Suppressor macrophage treated with lipopolysaccharide for 1 hour (primary cell): Measurements from ENCODE around the gene OCIAD1.
"Not testable (repeated sequence)": the region's sequence is repeated elsewhere in the genome, so short reads cannot be mapped to it uniquely, and the experiment has no call there.

Experiments
- DNase-seq, 3 donors: peaks; one replicate each; pipeline ENCODE4 v3.0.0-alpha.2; 2020 to 2022

Gene OCIAD1, protein sequence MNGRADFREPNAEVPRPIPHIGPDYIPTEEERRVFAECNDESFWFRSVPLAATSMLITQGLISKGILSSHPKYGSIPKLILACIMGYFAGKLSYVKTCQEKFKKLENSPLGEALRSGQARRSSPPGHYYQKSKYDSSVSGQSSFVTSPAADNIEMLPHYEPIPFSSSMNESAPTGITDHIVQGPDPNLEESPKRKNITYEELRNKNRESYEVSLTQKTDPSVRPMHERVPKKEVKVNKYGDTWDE

DNA sequence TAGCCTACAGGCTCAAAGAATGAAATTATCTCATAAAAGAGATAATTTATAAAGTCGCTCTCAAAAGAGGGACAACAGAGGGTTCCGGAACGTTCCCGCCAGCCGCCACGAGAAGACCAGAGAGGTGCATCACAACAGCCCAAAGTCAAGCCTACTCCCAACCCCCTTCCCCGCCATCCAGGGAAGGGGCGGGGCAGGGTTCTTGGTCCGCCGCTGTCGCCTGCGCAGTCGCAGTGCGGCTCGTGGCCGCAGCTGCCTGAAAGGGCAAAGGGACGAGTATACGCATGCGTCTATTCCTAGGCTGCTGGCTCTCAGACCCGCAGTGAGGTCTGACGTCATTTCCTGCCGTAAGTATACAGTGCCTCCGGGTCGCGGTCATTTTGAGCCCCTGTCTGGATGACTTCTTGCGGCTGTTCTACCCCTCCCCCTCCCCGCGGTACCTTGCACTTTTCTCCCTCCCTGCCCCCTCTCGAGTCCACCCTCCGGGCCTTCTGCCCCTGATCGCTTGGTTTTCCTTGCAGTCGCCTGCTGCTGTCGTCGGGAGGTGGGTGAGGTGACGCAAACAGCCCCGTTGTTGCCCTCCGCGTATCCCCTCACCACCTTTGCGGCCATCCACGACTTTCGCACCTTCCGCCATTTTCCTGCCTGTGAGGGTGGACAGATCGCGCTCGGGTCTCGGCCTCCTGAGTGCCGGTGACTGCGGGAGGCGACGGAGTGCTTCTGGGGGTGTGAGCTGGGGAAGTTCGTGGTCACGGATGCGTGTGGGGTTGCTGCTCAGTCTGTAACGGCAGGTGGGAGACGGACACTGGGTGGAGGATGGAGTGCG, at the start of gene OCIAD1:
Gene OCIAD1, plus strand, starts transcription at position 383 of the 826 bp plus-strand sequence. CDS start 1,537 bp downstream, outside the sequence.
- peak; percentile 98 to 100 (median 99) for DNase-seq

DNA sequence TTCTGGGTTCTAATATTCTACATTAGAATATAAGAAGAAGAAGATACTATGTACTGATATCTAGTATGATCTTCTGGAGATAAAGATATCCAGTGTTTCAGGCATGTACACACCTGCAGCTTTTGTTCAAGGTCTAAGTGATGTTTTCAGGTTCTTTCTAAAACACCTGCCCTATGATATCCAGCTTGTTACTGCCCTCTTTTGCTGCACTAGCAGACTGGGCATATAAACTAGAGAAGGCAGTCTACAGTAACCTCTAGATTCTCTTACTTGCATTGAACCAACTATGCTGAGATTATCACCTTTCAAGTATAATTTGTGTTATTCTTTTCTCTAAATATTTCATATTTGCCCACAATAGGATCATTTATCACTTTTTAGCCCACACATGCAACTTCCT, 48.9 kb upstream of the OCIAD1 start:
- no peak for DNase-seq

DNA sequence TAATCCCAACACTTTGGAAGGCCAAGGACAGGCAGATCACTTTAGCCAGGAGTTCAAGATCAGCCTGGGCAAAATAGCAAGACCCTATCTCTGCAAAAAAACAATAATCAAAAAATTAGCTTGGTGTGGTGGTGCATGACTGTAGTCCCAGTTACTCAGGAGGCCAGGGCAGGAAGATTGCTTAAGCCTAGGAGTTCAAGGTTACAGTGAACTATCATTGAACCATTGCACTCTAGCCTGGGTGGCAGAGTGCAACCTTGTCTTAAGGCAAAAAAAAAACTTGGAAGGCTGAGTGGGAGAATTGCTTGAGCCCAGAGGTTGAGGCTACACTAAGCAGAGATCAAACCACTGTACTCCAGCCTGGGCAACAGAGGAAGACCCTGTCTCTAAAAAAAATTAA, 45.6 kb upstream of the OCIAD1 start:
- no peak for DNase-seq

DNA sequence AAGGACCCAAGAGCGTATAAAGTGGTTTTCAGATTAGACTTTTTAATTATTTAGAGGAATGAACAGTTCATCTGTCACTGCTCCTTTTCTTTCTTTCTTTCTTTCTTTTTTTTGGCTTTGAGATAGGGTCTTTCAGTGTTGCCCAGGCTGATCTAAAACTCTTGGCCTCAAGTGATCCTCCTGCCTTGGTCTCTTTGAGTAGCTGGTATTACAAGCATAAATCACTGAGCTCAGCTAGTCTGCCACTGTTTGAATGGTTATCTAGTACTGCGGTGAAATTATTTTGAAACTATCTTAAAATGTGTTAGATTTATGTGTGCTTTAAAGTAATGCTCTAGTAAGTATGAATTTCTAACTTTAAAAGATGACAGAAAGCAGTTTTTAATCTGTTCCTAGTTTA, 44.3 kb upstream of the OCIAD1 start:
- no peak for DNase-seq

DNA sequence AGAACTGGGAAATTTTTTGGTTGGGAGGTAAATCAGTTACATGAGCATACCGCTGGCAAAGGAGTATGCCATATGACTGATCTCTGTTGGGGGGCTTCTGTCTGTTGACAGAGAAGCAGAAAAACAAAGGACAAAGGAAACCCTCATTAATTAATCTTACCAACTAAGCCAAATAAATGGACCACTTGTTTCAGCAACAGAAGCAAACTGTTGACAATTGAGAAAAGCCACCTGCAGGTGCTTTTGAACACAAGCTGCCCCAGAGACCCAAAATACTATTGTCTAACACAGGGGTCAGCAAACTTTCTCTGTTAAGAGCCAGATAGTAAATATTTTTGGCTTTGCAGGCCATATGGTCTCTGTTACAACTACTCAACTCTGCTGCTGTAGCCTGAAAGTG, 43.8 kb upstream of the OCIAD1 start:
- no peak for DNase-seq

DNA sequence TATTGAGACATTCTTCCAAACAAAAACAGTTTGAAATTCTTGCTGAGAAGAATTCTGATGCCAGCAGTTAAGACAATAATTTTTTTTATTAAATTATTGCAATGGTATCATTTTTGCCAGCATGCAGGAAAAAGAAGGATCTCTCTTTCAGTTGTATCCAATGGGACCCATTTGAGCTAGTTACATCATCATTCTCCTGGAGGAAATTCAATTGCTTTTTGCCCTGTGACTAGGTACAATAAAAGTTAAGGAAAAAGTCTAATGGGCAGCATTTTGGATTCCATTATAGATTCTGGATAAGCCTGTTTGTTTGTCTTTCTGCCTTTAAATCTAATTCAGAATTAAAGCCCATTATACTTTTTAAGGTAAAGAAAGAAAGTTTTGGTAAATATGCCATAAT, 40.3 kb upstream of the OCIAD1 start:
- no peak for DNase-seq

DNA sequence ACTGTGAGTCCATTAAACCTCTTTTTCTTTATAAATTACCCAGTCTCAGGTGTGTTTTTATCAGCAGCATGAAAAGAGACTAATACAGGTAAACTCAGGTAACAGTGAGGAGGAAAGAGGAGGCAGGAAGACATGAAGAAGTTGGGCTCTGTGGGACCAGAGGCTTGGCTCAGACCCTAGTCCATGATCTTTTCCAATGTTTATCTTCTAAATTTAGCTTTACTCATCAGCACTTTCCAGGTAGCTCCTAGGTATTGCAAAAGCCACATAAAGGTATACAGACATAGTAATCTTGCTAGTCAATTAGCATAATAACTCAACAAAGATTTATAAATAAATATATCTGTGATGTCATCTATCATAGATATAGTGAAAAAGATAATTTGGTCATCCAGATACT, 39.6 kb upstream of the OCIAD1 start:
- no peak for DNase-seq

DNA sequence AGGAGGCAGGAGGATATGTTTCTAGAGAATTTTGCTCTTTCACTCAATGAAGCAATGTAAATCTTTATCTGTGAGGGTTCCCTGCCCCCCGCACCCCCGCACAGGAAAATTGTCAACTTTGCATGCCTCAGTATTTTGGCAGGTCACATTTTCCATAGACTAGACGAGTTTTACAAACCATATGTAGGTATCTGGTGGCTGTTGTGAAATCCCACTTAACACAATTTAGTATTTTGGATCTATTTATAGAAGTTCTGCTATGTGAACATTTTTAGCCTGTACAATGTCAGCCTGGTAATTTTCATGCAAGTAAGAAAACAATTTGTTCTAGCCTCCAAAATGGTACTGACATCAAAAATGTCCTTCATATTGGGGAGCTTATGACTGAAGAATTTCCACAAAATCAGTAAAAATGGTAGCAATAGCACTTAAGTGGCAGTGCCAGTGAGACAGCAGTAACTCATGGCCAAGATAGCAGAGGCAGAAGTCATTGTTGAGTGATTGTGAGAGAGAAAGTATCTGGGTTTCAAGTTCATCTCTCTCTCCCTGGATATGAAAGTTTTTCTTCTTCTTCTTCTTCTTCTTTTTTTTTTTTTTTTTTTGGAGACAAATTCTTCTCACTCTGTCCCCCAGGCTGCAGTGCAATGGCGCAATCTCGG, 38.4 kb upstream of the OCIAD1 start:
- DNase-seq: no peak

DNA sequence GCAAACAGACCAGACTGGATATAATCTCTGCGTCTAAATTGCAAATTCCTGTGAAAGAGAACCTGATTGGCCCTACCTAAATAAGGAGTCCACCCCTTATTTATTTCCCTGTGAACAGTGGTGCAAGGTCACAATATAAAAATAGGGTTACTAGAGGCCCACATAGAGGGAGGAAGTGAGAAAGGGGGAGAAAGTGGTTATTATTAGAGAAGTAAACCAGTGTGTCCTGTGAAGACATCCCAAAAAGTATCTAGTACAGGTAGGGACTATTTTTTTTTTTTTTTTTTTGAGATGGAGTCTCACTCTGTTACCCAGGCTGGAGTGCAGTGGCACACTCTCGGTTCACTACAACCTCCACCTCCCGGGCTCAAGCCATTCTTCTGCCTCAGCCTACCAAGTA, 35.8 kb upstream of the OCIAD1 start:
- DNase-seq: no peak

DNA sequence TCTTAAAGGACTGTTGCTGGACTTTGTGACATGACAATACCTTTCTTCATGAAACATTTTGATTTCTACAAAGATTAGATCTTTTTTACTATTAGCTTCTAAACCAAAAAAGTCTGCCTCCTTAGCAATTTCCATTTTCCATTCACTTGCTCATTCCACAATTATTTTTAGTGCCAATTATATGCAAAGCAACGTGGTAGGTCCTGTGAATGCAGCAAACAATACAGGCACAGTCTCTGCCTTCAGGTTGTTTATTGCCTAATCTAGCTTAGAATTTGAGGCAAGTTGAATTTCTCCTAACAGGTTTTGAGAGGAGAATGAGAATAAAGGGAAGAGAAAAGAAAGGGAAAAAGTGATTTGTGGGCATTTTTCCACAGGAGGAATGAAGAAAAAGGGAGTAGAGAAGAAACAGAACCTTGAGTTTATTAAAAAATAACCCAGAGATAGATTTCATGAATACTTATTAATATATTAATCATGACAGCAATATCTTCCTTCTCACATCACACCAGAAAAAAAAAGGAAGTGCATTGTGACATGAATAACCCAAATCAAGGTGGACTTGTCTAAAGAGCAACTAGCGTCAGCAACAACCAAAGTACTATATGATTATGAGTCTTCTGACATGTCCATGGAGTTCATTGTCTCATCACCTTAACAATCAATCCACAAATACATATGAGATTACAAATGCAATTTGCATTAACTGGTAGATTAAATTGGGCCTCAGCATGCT, 34.5 kb upstream of the OCIAD1 start:
- no peak for DNase-seq

DNA sequence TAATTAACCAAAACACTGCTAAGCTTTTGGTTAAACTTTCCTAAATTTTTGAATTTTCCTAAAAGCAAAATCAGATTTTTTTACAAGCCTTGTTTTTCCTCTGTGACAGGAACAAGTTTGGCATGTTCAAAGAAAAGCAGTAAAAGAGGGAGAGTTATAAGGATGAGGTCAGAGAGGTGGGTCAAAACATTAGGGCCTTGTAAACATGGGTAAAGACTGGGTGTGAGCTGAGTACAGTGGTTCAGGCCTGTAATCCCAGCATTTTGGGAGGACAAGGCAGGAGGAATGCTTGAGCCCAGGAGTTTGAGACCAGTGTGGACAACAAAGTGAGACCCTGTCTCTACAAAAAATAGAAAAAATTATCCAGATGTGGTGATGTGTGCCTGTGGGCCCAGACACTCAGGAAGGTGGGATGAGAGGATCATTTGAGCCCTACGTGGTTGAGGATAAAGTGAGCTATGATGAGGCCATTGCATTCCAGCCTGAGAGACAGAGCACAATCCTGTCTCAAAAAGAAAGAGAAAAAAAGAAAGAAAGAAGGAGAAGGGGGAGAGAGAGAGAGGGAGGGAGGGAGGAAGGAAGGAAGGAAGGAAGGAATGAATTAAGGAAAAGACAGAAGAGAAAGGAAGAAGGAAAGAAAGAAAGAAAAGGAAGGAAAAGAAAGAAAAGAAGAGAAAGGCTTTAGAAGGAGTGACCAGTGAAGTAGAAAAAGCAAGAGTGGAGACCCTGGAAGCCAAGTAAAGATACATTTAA, 33.8 kb upstream of the OCIAD1 start:
- DNase-seq: no peak

DNA sequence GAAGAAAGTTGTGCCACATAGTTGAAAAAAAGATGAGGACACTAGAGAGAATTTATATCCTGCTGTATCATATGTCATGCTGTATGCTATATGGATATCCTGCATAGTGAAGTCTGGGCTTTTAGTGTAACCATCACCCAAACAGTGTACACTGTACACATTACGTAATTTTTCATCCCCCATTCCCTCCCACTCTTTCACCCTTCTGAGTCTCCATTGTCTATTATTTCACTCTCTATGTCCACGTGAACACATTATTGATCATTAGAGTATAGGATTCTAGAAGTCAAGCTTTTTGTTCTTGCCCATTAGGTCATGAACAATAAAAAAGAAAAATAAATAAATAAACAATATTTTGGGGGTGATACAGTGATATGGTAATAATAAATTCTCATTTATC, 32.8 kb upstream of the OCIAD1 start:
- DNase-seq: no peak

DNA sequence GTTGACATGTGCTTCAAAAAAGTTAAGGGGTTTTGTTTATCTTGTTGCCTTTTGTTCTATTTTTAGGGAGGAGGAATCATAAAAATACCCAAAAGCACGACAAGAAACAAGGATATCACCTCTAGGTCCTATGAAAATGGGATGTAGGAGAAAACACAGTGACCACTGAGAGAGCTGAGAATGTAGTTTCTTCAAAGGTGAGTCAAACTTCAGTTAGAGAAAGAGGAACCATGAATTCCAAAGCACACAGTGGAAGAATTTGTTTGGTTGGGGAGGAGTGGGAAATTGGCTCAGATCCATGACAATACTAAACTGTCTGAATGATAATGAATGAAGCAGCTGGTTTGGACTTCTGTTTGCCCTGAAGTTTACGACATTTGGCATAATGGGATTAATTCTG, 31.7 kb upstream of the OCIAD1 start:
- no peak for DNase-seq

DNA sequence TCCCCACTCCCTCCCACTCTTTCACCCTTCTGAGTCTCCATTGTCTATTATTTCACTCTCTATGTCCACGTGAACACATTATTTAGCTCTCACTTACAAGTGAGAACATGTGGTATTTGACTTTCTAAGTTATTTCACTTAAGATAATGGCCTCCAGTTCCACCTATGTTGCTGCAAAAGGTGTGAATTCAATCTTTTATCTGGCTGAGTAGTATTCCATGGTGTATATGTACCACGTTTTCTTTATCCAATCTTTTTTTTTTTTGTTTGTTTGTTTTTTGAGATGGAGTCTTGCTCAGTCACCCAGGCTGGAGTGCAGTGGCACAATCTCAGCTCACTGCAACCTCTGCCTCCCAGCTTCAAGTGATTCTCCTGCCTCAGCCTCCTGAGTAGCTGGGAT, 30.7 kb upstream of the OCIAD1 start:
- not testable (repeated sequence) for DNase-seq

DNA sequence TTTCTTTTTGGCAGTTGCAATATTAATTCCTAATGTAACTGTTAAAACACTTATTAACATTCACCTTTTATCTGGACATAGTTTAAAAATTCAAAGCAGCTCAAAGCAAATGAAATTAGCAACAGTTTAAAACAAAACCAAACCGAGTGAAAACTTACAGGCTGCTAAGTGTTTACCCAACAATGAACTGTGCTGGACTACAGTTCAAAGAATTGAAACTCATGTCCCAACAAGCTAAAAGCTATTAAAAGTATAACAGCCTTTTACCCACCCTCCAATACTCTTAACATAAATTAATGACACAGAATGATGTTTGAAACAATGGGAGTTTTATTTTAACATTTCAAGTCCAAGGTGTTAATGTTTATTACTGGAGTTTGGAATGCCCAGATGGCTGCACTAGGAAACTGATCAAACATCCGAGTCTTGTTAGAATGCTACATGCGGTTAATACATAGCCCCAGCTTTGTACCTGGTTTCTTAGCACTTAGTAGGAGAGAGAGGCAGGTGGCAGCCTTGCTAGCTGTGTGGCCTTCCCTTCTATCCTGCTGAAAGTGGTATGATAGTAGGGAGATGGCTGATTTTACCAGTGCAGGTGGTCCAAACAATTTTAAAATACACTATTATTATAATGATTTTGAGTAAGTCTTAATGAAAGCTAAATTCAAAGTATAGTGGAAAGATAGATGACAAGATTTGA, 29.7 kb upstream of the OCIAD1 start:
- no peak for DNase-seq

DNA sequence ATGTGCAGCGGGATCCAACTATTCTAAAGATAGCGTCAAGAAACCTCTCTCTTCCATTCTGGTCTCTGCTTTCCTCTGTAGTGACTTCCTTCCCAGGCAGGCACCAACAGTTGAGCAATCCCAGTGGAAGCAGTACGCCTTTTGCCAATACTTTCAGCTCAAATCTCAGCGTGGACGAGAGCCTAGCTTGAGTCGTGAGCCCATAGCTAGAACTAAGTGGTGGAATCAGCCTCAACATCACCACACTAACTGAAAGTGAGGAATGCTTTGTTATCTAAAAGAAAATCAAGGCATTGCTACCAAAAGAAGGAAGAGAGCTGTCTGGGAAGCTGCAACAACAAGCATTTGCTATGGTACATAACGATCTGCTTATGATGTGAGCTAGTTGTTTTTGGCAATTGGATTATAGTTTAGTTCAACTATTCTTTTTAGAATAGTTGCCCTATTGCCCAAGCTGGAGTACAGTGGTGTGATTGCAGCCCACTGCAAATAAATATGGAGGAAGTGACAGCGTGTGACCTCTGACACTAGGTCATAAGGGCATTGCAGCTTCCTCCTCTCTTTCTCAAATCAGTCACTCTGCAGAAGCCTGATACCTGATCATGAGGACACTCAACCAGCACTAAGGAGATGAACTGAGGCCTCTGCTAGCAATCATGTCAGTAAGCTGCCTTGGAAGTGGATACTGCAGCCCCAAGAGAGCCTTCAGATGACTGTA, 26.1 kb upstream of the OCIAD1 start:
- DNase-seq: peak; percentile 39 to 56 (median 54)

DNA sequence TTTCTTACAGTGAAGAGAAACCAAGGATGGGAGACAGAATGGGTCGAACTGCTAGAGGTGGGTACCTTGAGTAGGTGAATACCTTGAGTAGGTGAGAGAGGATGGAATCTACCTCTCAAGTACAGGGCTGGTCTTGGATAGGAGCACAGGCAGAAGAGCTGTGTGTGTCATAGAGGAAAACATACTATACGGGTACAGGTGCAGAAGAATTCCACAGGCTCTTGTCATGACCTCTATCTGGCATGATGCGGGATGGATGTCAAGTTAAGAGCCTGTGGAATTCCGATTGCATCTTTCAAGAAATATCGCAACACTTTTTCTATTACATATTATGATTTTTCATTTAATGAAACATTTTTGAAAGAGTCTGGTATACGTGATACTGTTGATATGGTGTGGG, 18.0 kb upstream of the OCIAD1 start:
- no peak for DNase-seq

DNA sequence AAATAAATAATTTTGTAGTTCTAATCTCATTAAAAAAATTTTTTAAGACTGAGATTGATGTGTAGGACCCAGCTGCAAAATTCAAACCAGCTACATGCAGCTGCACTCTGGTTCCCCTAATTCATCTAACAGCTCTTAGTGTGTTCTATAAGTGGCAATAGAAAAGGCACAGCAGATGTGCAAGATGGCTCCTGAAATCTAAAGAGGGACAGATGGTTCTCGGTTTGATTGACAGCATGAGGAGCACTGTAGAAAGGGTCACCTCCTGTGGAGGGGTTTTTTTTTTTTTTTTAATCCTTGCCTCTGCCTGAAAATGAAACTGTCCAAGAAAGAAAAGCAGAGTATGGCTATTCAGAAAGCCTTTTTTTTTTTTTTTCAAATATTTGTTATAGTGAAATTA, 16.9 kb upstream of the OCIAD1 start:
- no peak for DNase-seq

DNA sequence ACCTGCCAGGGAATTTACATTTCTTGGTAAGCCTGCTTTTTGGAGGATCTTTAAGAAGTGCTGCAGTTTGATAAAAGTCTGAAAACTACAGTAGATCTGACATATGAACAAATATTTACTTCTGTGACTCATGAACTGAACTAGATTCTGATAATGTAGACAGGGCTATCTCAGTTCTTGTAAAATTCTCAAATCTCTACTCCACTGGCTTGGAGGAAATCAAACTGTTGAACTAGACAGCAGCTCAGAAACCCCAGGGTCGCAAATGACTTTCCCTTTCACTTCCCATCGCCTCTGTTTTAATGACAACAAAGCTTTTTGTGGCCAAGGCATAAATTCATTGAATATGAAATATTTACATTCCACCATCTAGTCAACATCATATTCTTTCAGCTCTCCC, 15.4 kb upstream of the OCIAD1 start:
- DNase-seq: peak in 1 of 3 donors; percentile 28

DNA sequence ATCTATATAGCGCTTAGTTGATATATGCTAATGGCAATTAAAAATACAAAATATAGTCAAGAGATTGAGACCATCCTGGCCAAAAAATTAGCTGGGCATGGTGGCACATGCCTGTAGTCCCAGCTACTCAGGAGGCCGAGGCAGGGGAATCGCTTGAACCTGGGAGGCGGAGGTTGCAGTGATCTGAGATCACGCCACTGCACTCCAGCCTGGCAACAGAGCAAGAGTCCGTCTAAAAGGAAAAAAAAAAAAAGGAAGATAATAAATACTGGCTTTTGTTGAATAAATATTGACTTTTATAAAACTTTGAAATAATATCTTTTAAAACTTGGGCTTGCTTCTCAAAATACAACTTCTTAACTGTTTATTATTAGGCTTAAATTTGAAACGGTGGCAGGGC, 14.6 kb upstream of the OCIAD1 start:
- not testable (repeated sequence) for DNase-seq

DNA sequence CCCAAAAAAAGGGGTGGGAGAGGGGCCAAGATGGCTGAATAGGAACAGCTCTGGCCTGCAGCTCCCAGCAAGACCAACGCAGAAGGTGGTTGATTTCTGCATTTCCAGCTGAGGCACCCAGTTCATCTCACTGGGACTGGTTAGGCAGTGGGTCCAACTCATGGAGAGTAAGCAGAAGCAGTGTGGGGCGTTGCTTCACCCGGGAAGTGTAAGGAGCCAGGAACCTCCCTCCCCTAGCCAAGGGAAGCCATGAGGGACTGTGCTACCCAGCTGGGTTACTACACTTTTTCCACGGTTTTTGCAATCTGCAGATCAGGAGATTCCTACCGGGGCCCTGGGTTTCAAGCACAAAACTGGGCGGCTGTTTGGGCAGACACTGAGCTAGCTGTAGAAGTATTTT, 13.9 kb upstream of the OCIAD1 start:
- DNase-seq: no peak
